NCI-H2029 (cell line): Measurements from ENCODE around the gene CDX2.
"Not testable (repeated sequence)": the region's sequence is repeated elsewhere in the genome, so short reads cannot be mapped to it uniquely, and the experiment has no call there.

Experiments used
- DNase-seq: peaks from one replicate; lab custom pipeline; 2025; lab: John Stamatoyannopoulos, UW

The CDX2 gene

DNA sequence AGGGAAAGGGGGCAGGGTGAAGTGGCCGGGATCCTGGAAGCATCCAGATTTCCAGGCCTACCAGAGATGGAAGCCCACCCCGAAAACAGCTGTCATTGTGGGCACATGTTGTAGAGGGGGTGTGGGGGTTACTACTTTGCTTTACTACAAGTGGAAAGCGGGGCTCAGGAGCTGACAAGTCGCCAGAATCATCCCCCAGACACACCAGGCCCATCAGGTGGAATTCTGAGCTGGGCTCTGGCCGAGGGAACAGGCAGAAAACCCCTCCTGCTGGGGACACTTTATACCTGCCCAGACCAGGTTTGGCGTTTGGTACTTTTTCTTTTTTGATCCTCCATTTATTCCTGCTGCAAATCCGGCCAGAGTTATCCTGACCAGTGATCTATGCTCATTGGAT, 3.8 kb downstream of the CDX2 start:
- DNase-seq, result no peak

DNA sequence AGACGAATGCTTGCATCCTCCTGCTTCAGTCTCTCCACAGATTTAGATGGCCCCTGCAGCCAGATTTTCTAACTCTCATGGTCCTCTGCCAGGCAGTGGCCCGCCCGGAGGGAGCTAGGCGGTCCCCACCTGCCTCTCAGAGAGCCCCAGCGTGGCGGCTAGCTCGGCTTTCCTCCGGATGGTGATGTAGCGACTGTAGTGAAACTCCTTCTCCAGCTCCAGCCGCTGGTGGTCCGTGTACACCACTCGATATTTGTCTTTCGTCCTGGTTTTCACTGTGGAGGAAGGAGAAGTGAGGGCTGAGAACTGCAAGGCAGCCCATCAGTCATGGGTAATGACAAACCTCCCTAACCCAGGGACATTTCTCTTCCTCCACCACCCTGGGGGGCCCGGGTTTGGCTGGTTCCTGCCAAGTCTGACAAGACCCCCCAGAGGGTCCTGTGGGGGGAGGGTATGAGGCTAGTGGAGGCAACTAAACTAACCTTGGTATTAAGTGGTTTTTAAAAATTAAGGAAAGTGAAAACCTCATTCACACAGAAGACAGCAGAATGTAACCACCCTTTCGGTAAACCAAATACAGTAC, 4.3 kb downstream of the CDX2 start:
- no peak for DNase-seq

DNA sequence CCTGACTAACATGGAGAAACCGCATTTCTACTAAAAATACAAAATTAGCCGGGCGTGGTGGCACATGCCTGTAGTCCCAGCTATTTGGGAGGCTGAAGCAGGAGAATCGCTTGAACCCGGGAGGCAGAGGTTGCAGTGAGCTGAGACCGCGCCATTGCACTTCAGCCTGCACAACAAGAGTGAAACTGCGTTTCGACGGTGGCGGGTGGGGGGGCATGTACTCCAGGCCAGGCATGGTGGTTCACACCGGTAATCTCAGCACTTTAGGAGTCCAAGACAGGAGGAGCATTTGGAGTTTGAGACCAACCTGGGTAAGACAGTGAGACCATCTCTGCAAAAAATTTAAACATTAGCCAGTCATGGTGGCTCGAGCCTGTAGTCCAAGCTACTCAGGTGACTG, 4.9 kb downstream of the CDX2 start:
- not testable (repeated sequence) for DNase-seq

DNA sequence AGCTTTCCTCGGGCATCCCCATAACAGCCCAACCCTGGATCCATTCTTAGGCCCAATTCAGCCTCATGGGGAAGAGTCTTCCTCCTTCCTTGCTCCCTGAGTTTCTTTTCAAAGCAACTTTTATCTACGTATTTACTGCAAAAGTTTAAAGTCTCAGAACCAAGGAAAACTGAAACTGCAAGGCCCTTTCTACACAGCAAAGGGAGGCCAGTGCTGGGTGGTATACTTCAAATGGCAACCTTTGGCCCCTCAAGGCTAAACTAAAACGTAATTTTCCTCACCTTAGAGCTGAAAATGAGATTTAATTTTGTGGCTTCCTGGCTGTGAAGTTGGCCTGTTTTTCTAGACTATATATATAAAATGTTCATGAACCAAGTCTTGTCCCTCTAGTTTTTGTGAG, 5.6 kb downstream of the CDX2 start:
- no peak for DNase-seq

DNA sequence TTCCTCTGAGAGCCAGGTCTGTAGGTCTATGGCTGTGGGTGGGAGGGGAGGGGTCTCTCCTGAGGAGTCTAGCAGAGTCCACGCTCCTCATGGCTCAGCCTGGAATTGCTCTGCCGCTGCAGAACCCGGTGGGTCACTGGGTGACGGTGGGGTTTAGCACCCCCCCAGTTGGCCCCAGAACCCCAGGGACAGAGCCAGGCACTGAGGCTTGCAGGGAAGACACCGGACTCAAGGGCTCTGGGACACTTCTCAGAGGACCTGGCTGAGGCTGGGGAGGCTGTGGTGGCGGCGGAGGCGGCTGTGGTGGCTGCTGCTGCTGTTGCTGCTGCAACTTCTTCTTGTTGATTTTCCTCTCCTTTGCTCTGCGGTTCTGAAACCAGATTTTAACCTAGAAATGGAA, 6.1 kb downstream of the CDX2 start:
- DNase-seq, result no peak

DNA sequence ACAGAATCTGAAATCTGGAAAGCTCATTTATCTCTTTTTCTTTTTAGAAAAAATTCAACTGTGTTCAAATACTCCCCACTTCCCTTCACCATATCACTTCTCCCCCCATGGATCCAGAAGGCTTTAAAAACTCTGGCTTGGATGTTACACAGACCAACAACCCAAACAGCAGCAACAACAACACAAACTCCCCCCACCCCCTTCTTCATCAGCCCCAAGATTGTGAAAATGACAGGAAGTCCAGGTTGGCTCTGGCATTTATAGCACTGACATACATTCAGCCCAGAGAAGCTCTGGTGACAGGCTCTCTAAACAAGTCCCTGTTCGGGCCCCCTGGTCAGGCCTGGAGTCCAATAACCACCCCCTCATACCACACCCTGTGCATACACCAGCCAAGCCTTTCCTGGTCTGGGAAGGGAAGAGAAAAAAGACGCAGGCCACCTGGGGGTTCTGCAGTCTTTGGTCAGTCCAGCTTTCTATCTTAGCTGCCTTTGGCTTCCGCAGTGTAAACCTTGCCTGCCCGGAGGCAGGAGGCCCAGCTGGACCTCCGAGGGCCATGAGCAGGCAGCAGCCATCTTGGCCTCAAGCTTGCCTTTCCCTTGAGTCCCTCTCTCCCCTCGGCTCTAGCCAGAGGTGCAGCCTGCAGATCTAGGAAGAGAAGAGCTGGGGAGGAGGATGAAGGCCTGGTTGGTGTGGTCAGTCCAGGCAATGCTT, 6.8 kb downstream of the CDX2 start:
- no peak for DNase-seq

DNA sequence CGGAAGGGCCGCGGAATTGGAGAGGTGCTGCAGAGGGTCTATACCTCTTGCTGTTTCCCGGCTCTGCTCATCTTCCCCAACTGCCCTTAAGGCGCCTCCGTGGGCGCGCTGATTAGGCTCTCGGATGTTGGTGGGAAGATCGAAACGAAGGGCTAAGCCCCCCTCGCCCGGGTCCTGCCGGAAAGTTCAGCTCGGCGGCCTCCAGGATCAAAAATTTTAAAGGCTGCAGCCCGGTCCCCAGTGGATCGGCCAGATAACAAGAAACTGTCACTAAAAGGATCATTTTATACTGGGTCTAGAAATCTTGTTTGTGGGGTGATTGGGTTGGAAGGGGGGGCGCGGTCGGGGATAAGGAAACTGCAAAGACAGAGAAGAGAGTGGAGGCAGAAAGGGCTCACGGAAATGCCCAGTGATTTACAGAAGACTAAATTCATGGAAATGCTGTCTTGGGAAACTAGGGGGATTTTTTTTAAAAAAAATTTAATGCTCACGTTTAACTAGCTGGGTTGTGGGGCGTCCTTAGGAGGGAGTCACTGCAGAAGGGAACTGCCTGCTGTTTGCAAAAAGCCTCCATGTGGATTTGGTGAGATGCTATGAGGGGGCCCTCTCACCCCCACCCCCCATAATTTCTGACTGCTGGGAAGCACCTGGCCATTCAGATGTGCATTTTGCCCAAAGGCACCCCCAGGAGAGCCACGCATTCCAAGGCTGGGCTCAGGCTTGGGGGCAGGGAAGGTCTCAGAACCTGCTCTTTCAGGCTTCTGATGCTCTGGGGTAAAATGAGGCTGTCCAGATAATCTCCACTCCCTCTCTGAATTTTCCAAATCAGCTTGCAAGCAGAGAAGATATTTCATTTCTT, 7.7 kb downstream of the CDX2 start:
- DNase-seq, result no peak

DNA sequence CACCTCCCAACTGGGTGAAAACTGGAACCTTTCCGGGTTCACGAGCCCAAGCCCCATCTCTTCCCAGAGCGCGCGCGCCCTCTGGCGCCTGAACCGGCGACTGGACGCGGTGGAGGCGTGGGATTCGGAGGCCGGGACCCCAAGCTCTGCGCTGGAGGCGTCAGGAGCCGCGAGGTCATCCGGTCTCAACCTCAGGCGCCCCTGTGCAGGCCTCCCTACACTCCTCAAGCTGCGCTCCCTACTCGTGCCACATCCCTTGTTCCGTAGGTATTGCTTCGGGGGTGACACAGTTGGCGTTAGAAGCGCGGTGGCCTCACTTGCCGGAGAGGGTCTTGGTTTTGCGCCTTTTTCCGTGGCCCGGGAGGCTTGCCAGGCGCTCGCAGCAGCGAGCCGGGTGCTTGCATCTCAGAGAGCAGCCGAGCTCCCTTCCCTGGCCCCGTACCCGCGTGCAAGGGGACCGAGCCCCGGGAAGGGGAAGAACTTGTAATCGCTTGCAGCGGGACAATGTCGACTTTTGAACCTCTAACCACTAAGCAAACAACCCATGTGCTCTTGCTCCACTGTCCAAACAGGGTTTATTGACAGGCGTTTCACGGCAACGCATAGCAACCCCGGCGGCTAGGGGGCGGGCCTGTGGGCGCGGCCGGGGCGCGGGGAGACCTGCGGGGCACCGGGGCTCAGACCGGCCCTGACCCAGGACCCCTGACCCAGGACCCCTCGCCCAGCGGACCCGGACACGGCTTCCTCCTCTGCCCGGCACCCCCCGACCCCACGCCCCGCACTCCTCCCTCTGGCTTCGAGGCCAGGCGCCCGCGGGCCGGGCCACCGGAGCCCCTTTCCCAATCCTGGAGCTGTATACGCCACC, 8.5 kb downstream of the CDX2 start:
- peak; percentile 59 for DNase-seq

DNA sequence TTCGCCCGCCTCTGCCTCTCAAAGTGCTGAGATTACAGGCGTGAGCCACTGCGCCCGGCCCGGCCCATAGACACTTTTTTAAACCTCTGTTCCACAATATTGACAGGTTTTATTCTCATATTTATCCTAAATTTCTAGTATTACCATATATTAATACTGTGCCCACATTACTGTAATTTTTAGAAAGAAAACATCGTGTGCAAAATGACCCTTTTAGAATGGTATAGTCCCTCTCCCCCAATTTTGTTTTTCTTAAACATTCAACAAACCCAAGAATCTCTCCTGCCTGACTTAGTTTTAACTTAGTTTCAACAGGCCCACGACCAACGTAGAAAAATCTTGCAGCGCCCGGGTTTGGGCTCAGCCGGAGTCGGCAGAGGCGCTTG, 9.1 kb downstream of the CDX2 start:
- DNase-seq, result no peak

DNA sequence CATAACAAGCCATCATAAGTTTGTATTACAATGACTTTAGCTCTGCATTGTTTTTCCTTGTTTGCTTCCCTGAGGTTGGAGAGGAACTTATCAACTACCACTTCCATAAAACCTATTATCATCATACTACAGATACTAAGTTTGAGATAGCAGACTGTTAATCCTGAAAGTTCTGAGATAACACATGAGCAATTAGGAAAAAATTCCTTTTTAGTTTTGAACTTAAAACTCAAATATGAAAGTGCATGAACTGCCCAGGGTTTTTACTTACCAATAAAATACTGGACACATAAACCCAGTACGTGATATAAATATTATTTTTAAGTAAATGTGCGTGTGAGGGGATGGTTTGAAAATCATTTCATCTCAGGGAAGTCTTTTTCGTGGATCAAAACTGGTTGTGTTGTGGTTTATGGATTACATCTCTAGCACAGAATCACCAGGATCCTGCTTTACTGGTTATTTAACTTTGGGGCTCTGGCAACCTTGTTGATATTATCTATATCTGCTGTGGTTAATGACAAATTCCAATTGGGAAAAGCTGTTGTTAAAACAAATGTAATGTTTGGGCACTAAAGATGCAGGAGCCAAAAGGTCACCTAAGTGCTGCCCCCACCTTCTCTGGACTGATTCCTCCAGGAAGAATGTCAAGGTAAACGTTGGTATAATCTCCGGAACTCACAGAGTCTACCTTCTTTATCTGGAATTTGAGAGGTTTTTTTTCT, 12.4 kb downstream of the CDX2 start:
- DNase-seq, result no peak

DNA sequence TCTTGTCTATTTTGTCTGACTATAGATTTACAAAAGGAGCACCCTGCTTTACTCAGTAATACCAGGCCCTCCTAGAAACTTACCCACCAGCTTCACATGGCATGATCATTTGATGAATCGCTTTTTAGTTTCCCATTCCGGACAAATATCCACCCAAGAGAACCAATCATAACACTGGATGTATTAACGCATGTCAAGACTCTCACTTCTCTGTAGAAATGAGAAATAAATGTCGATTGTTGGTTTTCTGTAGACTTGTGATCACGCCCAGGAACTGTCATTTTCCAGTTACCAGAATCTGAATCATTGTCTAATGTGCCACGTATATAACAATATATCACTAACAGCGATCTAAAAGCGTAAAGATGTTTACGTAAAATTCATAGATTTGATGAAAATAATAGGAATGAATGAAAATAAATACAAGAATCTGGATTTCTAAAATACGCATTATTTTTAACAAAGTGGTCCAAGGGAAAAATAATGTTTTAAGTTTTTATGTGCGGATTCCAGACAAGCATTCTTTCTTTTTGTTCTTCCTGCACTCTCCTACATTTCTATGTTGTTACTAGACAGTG, 14.0 kb downstream of the CDX2 start:
- DNase-seq, result no peak

DNA sequence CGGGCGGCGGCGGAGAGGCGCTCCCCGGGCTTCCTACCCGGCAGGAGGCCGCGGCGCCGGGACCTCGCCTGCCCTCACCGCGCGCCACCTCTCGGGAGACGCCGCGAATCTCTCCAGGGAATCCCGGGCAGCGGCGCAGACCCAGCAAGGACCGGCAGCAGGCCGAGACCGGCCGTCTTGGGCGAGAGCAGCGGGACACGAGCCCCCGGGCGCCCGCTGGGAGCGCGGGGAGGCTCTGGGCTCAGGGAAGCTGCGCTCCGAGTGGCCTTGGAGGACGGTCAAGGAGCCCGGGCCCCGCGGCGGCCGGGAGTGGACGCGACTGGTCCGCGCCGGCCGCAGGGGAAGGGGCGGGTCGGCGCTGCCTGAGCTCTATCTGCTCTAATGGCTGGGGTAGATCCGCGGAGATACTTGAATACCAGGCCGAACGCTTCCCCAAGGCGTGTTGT, 14.7 kb downstream of the CDX2 start:
- DNase-seq, result peak; percentile 20

DNA sequence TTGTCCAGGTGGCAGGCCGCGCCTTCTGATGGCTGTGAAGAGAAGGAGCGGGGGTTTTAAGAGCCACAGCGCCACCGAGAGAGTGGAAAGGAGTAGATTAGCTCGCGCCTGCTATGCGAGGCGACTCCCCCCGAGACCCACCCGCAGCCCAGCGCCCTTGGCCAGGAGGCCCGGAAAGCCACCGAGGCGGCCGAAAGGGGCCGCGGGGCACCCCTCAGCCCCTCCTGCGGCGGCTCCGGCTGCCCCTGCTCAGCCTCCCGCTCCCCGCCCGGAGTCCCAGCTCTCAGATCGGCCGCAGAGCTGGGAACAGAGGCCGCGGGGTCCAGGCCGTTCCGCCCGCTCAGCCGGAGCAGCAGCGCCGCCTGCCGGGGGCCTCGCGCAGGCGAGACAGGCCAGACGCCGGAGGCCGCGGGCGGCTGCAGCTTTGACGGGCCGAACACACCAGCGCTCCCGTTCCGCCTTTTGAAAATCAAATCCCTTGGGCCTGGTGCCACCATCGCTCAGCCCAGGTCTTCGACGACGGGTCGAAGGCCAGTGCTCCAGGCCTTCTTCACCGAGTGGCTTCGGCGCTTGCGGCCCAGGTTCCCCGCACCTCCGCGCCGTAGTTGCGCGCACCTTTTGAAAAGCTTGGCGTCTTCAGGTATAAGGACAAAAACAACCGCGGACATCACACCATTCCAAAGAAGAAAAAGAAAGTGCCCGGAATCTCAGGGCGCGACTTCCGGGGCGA, 15.3 kb downstream of the CDX2 start:
- peak; percentile 35 for DNase-seq

DNA sequence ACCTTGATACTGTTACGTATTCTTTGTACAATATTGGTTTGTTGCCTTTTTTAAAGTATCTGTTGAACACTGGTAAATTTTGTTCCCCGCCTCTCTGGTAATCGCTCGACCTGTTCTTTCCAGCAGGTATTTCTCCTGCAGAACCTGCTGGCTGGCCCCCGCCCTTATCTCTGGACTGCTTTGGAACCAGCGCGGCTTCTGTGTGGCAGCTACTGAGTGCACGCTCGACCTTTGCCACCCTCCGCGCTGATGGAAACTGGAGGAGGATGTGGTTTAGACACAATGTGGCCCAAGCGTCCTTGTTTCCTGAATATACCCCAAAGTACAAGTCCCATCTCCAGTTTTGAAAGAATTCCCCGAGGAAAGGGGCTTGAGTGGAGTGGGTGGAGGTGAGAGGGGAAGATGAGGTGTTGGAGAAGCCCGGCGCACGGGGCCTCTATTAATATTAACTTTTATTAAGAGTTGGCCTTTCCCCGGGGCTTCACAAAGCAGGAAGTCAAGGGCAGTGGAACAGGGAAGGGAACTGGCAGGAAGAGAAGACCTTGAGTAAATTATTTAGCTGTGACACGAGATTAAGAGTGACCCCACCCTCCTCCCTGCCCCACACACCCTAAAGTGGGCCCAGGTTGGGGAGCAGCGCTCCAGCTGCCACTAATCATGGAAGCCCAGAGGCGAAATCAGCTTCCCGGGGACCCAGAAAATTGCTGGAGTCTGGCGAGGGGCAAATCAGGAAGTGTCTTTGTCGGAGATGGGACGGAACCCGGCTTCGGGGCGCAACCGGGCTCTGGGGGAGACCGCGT, 16.0 kb downstream of the CDX2 start:
- DNase-seq, result no peak

DNA sequence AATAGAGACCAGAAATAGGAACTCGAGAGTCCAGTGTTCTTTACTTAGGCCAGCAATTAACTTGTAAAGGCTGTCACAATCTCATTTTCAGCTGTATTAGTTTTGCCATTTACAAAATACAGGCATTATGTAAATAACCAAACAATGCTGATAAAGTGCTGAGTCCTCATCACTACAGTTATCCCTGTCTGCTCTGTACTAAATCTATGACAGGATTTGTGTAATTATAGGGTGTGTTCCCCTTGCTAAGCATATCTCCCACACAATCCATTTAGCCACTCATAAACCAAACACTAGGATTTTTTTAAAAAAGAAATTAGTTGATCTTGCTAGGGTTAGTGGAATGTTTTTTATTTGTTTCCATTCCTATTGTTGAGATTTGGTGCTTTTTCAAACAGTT, 26.1 kb downstream of the CDX2 start:
- no peak for DNase-seq

DNA sequence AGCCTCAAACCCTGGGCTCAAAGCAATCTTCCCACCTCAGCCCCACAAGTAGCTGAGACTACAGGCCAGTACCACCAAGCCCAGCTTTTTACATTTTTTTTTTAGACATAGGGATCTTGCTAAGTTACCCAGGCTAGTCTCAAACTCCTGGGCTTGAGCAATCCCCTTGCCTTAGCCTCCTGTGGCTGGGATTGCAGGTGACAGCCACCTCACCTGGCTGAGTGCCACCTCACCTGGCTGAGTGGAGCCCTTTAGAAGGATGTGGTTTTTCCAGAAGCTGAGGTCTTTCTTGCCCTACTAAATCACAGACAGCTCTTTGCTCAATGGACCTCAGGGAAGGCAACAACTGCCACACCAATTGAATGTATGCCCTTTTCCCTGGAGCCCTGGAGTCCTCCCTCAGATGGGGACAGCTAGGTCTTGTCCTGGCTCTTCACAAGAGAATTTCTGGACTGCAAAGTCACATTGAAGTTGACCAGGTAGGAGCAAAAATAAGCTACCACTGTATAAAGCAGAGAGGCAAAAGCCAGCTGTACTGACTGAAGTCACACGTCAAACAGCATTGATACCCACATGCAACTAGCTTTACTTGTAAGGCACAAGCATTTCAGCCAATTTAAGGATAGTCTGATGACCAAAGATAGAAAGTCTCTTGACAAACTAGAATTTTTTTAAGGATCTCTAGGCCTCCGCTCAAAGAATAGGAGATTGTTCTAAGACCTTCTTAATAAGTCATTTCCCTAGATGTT, 35.4 kb downstream of the CDX2 start:
- DNase-seq, result peak; percentile 39

DNA sequence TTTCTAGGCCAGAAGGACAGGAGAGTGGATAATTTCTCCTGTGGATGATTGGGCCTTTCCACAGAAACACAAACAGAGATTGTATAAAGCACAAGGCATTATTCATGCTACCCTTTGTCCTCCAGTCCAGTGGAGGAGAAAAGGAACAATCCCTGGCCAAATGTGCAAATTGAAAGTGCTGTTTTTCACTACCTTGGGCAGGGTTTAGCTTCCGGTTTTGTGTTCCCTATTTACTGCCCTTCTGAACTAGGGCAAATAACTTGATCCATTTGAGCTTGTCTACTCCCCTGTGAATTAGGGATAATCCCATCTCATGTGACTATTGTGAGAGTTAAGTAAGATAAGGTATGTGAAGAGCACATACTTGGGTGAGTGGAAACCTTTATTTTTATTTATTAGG, 36.0 kb downstream of the CDX2 start:
- no peak for DNase-seq

DNA sequence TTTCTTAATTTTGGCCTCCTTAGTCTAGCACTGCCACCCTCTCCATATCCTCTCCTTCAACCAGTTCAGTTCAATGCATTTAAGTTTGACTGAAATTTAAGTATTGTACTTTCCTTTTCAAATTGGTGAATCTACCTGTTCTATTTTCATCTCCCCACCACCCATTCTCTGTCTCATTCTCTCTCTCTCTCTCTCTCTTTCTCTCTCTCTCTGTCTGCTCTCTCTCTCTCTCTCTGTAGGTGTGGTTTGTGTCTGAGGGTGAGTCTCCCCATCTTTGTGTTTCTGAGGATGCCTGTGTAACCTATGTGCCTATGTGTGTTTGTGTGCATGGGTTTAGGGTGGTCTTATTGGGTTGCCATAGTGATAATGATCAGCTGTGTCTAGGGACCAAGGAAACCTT, 39.2 kb downstream of the CDX2 start:
- DNase-seq, result no peak
